ENCODE results near the gene PARG. TPM values are rescaled to one million over a fixed set of nuclear protein-coding genes. Genes with fewer than 3 reads are reported as not detected.
A peak's percentile ranks its signal among the peaks of the same experiment; 100 is the strongest.
"Not testable (repeated sequence)": the region's sequence is repeated elsewhere in the genome, so short reads cannot be mapped to it uniquely, and the experiment has no call there.

The PARG gene
- total RNA-seq, 2 experiments from 2014 or later, result 32.7 to 34.2 TPM

DNA sequence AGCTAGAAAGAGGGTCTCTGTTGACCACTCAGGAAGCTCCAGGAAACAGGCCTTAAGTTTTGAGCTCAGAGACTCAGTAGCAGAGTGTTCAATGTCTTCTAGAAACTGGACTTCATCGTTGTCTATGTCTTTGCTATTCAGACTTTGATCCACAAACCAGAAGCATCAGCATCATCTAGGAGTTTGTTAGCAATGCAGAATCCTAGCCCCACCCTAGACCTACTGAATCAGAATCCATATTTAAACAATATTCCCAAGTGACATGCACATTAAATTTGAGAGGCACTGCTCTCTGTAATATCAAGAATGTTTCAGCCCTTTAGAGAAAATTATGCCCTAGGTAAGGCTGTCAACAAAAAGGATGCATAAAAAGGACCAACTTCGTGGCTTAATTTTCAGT lies 166.8 kb downstream of the PARG start:
- Mint-ChIP-seq H3K27ac (no peak overlapping the region), H3K27me3 (peaks cover 22% of the 10 kb centered on the region), H3K9me3 (no peaks in the 10 kb centered on the region), H3K36me3 (no peaks in the 10 kb centered on the region), H3K4me3 (no peak overlapping the region), H3K4me1 (peaks cover 7% of the 10 kb centered on the region)
- DNase-seq (no peak), ATAC-seq (ENCODE audit: low read depth) (no peak)
- POLR2A ChIA-PET, result no interaction called here

- H3K36me3 Mint-ChIP-seq; H3K9me3 Mint-ChIP-seq; POLR2A ChIA-PET; DNase-seq; H3K4me1 Mint-ChIP-seq; H3K4me3 Mint-ChIP-seq; ATAC-seq (ENCODE audit: low read depth); H3K27ac Mint-ChIP-seq: not testable (repeated sequence)
- H3K27me3 Mint-ChIP-seq, result peaks cover 31% of the 10 kb centered on the region
Measured at GRCh38 chr10:49772944-49773343, 168.9 kb downstream of the PARG start.

DNA sequence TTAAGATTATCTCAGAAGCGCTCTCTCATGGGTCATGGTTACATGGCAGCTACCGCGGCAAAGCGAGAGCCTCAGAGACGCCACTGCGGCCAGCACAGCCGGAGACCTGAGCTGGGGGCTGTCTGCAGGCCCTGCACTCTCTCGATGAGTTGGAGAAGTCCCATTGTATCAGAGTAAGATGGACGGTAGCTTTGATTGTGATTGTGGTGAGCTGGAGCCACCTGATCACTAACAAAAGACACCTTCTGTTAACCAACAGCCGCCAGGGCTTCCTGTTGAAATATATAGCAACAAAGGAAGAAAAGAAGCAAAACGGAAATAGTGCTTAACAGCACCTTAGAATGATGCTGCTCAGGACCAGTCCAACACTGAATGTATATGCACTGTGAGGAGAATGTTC lies 170.8 kb downstream of the PARG start:
- ATAC-seq (ENCODE audit: low read depth); POLR2A ChIA-PET; H3K36me3 Mint-ChIP-seq; H3K9me3 Mint-ChIP-seq; DNase-seq; H3K27ac Mint-ChIP-seq; H3K4me1 Mint-ChIP-seq: not testable (repeated sequence)
- H3K27me3 Mint-ChIP-seq, result peaks cover 43% of the 10 kb centered on the region
- H3K4me3 Mint-ChIP-seq, result peak overlapping the region; percentile 6

- H3K4me1 Mint-ChIP-seq, result peaks cover 7% of the 10 kb centered on the region
- ATAC-seq (ENCODE audit: low read depth) (no peak), DNase-seq (no peak)
- no peak overlapping the region for H3K4me3 Mint-ChIP-seq
- POLR2A ChIA-PET, result no interaction called here
- H3K9me3 Mint-ChIP-seq, result no peaks in the 10 kb centered on the region
- no peak overlapping the region for H3K27ac Mint-ChIP-seq
- H3K27me3 Mint-ChIP-seq, result peaks cover 43% of the 10 kb centered on the region
- no peaks in the 10 kb centered on the region for H3K36me3 Mint-ChIP-seq
Measured at GRCh38 chr10:49769692-49770091, 172.1 kb downstream of the PARG start.

DNA sequence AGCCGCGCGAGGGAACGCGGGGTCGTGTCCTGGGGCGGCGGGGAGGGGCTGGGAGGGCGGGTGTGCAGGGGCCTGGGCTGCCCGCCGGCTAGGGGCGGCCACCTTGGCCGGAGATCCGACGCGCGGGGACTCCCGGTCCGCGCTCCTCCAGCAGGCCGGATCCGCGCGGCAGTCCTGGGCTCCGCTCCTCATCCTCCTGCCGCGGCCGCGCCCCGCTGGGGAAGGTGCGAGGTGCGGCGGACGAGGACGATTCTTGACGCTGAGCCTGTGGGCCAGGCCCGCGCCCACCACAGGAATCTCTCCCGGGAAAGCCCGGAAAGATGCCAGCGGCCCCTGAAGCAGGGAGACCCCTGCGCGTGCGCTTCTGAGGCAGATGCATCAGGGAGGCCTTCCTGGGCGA lies 173.1 kb downstream of the PARG start:
- DNase-seq, result no peak
- ATAC-seq (ENCODE audit: low read depth), result no peak
- H3K4me1 Mint-ChIP-seq, result peaks cover 7% of the 10 kb centered on the region
- no peak overlapping the region for H3K4me3 Mint-ChIP-seq
- no peak overlapping the region for H3K27ac Mint-ChIP-seq
- H3K27me3 Mint-ChIP-seq, result peaks cover 41% of the 10 kb centered on the region
- POLR2A ChIA-PET, result no interaction called here
- H3K36me3 Mint-ChIP-seq, result no peaks in the 10 kb centered on the region
- no peaks in the 10 kb centered on the region for H3K9me3 Mint-ChIP-seq

- Mint-ChIP-seq H3K4me3 (no peak overlapping the region), H3K4me1 (peaks cover 7% of the 10 kb centered on the region), H3K36me3 (no peaks in the 10 kb centered on the region), H3K27me3 (peaks cover 45% of the 10 kb centered on the region), H3K9me3 (no peaks in the 10 kb centered on the region), H3K27ac (no peak overlapping the region)
- POLR2A ChIA-PET, result no interaction called here
- DNase-seq, result no peak
- ATAC-seq (ENCODE audit: low read depth), result no peak
Measured at GRCh38 chr10:49768329-49768728, 173.5 kb downstream of the PARG start.

Other genes with a start within 250 kb of the PARG start
- not detected for gene OGDHL, start 179.7 kb downstream of the PARG start, total RNA-seq
- 10 to 100 TPM; 19.2 to 21.1 TPM for gene TIMM23B, start within 50 bp of the PARG start, total RNA-seq
- 10 to 100 TPM; 17.9 to 18.9 TPM for gene AGAP6, start 46.4 kb upstream of the PARG start, total RNA-seq
- 10 to 100 TPM; 42.8 to 44.0 TPM for gene WASHC2A, start 125.9 kb upstream of the PARG start, total RNA-seq